ENCODE measurements around the gene NBPF8. TPM values are rescaled to one million over a fixed set of nuclear protein-coding genes. Genes with fewer than 3 reads are reported as not detected.
"Not testable (repeated sequence)": the region's sequence is repeated elsewhere in the genome, so short reads cannot be mapped to it uniquely, and the experiment has no call there.

The NBPF8 gene
- total and polyA plus RNA-seq, 5 donors = 1.9 to 4.3 (median 3.9) TPM

DNA sequence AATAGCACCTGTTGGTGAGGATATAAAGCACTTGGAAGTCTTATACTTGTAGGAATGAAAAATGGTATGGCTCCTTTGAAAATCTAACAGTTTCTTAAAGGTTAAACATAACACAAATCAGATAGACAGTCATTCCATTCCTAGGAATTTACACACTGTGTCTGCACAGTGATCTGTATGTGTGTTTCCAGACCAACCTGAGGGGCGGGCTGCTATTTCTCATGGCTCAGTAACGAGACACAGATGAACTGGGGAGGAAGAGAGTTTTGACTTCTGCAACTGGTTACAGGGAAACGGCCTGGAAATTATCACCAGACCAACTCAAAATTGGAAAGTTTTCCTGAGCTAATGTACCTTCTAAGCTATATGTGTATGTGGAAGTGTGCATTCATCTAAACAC is 16.8 kb downstream of the NBPF8 start:
- H3K27ac ChIP-seq (ENCODE audit: low read length); H3K4me1 ChIP-seq (ENCODE audit: control insufficient read depth, insufficient read depth, low read length); DNase-seq; intact Hi-C loops (cut with DNase I); ATAC-seq; H3K9me3 ChIP-seq (ENCODE audit: control insufficient read depth, low read length); H3K4me3 ChIP-seq (ENCODE audit: low read length); H3K27me3 ChIP-seq (ENCODE audit: control insufficient read depth, insufficient read depth): not testable (repeated sequence)
- WGBS = 50% methylated on average over 2 of the region's 3 CpGs

DNA sequence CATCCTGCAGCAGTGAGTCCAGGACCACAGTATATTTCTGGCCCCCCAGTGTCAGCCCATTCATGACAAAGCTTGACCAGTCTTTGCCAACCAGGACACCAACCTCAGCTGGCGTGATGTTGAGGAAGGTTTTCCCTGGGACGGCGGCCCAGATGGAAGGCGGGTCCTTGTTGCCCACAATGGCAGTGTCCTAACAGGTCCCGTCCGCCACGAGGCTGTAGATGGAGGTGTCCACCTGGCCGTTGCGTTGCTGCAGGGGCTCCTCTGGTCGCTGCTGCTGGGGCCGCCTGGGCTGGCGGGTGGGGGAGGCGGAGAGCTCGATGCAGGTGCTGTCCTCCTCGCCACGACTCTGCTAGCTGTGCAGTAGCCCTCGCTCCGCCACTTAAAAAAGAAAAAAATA is 19.0 kb downstream of the NBPF8 start:
- intact Hi-C loops (cut with DNase I); H3K27ac ChIP-seq (ENCODE audit: low read length); ATAC-seq; H3K27me3 ChIP-seq (ENCODE audit: control insufficient read depth, insufficient read depth); H3K9me3 ChIP-seq (ENCODE audit: control insufficient read depth, low read length); H3K4me3 ChIP-seq (ENCODE audit: low read length); H3K4me1 ChIP-seq (ENCODE audit: control insufficient read depth, insufficient read depth, low read length): not testable (repeated sequence)
- DNase-seq = peak in 1 of 3 donors; percentile 28
- WGBS = 99% methylated on average over 14 of the region's 18 CpGs

DNA sequence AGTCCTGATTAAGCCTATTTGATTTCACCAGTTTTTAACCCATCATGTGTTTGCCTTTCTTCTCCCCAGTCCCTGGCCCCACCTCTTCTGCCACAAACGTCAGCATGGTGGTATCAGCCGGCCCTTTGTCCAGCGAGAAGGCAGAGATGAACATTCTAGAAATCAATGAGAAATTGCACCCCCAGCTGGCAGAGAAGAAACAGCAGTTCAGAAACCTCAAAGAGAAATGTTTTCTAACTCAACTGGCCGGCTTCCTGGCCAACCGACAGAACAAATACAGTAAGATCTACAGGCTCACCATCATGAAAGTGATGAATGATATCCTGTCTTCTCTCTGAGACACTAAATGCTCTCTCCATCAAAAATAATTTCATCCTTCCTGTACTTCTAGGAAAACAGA is 34.3 kb downstream of the NBPF8 start:
- WGBS = 30% methylated on average over 2 of the region's 5 CpGs
- H3K27ac ChIP-seq (ENCODE audit: low read length); H3K9me3 ChIP-seq (ENCODE audit: control insufficient read depth, low read length); H3K27me3 ChIP-seq (ENCODE audit: control insufficient read depth, insufficient read depth); DNase-seq; intact Hi-C loops (cut with DNase I); ATAC-seq; H3K4me3 ChIP-seq (ENCODE audit: low read length); H3K4me1 ChIP-seq (ENCODE audit: control insufficient read depth, insufficient read depth, low read length): not testable (repeated sequence)

Other genes with a start within 250 kb of the NBPF8 start
- 10 to 100 TPM; 16.4 to 23.6 (median 21.1) TPM for gene SEC22B, start 238.5 kb upstream of the NBPF8 start, total RNA-seq
- gene SEC22B, start 238.5 kb upstream of the NBPF8 start, polyA plus RNA-seq = 14.9 TPM

Data from right cardiac atrium (tissue), 5 donors.